SJCRH30 (cell line): Measurements from ENCODE around the gene PLCD1. TPM values are rescaled to one million over a fixed set of nuclear protein-coding genes. Genes with fewer than 3 reads are reported as not detected.

Experiments used
- DNase-seq, 2 experiments: peaks; one replicate each; pipeline ENCODE4 v3.0.0-alpha.2; 2015 to 2020
- H3K27ac ChIP-seq: fragments of 250-450 bp; sonication (Bioruptor Pico); 2 replicates; pipeline ENCODE4 v1.5.1; 2020; ENCODE audit warnings: mild to moderate bottlenecking, moderate library complexity
- H3K27me3 ChIP-seq: fragments of 250-450 bp; sonication (Bioruptor Pico); 2 replicates; pipeline ENCODE4 v1.5.1; 2020; ENCODE audit warnings: mild to moderate bottlenecking, moderate library complexity
- H3K36me3 ChIP-seq: fragments of 250-450 bp; sonication (Bioruptor Pico); 2 replicates; pipeline ENCODE4 v1.5.1; 2020; ENCODE audit warnings: mild to moderate bottlenecking, moderate library complexity
- H3K4me1 ChIP-seq: fragments of 250-450 bp; sonication (Bioruptor Pico); 2 replicates; pipeline ENCODE4 v1.5.1; 2020; ENCODE audit warnings: mild to moderate bottlenecking, moderate library complexity
- H3K4me3 ChIP-seq: fragments of 250-450 bp; sonication (Bioruptor Pico); 2 replicates; pipeline ENCODE4 v1.5.1; 2020; ENCODE audit warnings: mild to moderate bottlenecking, moderate library complexity
- H3K9me3 ChIP-seq: fragments of 250-450 bp; sonication (Bioruptor Pico); replicated peaks from 2 replicates; pipeline ENCODE4 v1.5.1; 2020; ENCODE audit warnings: mild to moderate bottlenecking, moderate library complexity
- total RNA-seq: library from RNA; depleted of rRNA; stranded (reverse); fragments of >200 nt; shearing (Covaris generic); gene quantifications from 2 replicates; pipeline ENCODE4 v1.2.3, GENCODE V29; 2014

Gene PLCD1
- total RNA-seq, 1 experiment from 2014 or later, result 1.3 TPM

GRCh38 chr3:38015984-38016383 is 13.5 kb downstream of the PLCD1 start:
- no peaks in the 10 kb centered on the region for H3K36me3 ChIP-seq

GRCh38 chr3:38015485-38015884 is 14.0 kb downstream of the PLCD1 start:
- no peak overlapping the region for H3K27ac ChIP-seq
- H3K9me3 ChIP-seq, result no peaks in the 10 kb centered on the region
- H3K4me3 ChIP-seq, result no peak overlapping the region
- no peaks in the 10 kb centered on the region for H3K36me3 ChIP-seq
- no peaks in the 10 kb centered on the region for H3K4me1 ChIP-seq
- no peaks in the 10 kb centered on the region for H3K27me3 ChIP-seq
- DNase-seq, result no peak

More at GRCh38 chr3:38015984-38016383, 13.5 kb downstream of the PLCD1 start:
- no peak for DNase-seq
- no peaks in the 10 kb centered on the region for H3K27me3 ChIP-seq
- no peaks in the 10 kb centered on the region for H3K4me1 ChIP-seq
- no peaks in the 10 kb centered on the region for H3K9me3 ChIP-seq
- no peak overlapping the region for H3K27ac ChIP-seq
- no peak overlapping the region for H3K4me3 ChIP-seq

GRCh38 chr3:38011111-38011510 is 18.3 kb downstream of the PLCD1 start:
- no peak overlapping the region for H3K4me3 ChIP-seq
- no peaks in the 10 kb centered on the region for H3K9me3 ChIP-seq
- H3K27me3 ChIP-seq, result no peaks in the 10 kb centered on the region
- H3K4me1 ChIP-seq, result no peaks in the 10 kb centered on the region
- H3K27ac ChIP-seq, result no peak overlapping the region
- H3K36me3 ChIP-seq, result no peaks in the 10 kb centered on the region
- no peak for DNase-seq

- no peak overlapping the region for H3K27ac ChIP-seq
- H3K9me3 ChIP-seq, result no peaks in the 10 kb centered on the region
- H3K27me3 ChIP-seq, result no peaks in the 10 kb centered on the region
- no peak overlapping the region for H3K4me3 ChIP-seq
- DNase-seq, result no peak
- H3K4me1 ChIP-seq, result no peaks in the 10 kb centered on the region
- H3K36me3 ChIP-seq, result no peaks in the 10 kb centered on the region
Observed at GRCh38 chr3:38009807-38010591, 19.4 kb downstream of the PLCD1 start.

- no peak for DNase-seq
- Histone ChIP-seq H3K4me1 (peaks cover 3% of the 10 kb centered on the region; the same call in 1 of the 2 replicates), H3K27me3 (no peaks in the 10 kb centered on the region), H3K4me3 (no peak overlapping the region), H3K27ac (no peak overlapping the region), H3K9me3 (no peaks in the 10 kb centered on the region), H3K36me3 (no peaks in the 10 kb centered on the region)
Observed at GRCh38 chr3:38008971-38009580, 20.4 kb downstream of the PLCD1 start.

GRCh38 chr3:38008191-38008701 is 21.2 kb downstream of the PLCD1 start:
- H3K9me3 ChIP-seq, result no peaks in the 10 kb centered on the region
- peaks cover 3% of the 10 kb centered on the region; the same call in 1 of the 2 replicates for H3K4me1 ChIP-seq
- no peak overlapping the region for H3K4me3 ChIP-seq
- DNase-seq, result no peak
- H3K36me3 ChIP-seq, result no peaks in the 10 kb centered on the region
- no peaks in the 10 kb centered on the region for H3K27me3 ChIP-seq
- no peak overlapping the region for H3K27ac ChIP-seq

GRCh38 chr3:38007754-38008090 is 21.7 kb downstream of the PLCD1 start:
- H3K4me1 ChIP-seq, result peaks cover 3% of the 10 kb centered on the region; the same call in 1 of the 2 replicates
- H3K36me3 ChIP-seq, result no peaks in the 10 kb centered on the region

GRCh38 chr3:38006445-38006995 is 22.9 kb downstream of the PLCD1 start:
- Histone ChIP-seq H3K4me3 (no peak overlapping the region), H3K9me3 (no peaks in the 10 kb centered on the region), H3K27me3 (no peaks in the 10 kb centered on the region), H3K36me3 (no peaks in the 10 kb centered on the region), H3K4me1 (peaks cover 3% of the 10 kb centered on the region; the same call in 1 of the 2 replicates), H3K27ac (no peak overlapping the region)
- DNase-seq, result no peak

More at GRCh38 chr3:38007754-38008090, 21.7 kb downstream of the PLCD1 start:
- Histone ChIP-seq H3K27me3 (no peaks in the 10 kb centered on the region), H3K27ac (no peak overlapping the region), H3K9me3 (no peaks in the 10 kb centered on the region), H3K4me3 (no peak overlapping the region)
- no peak for DNase-seq

GRCh38 chr3:38006031-38006430 is 23.4 kb downstream of the PLCD1 start:
- no peak overlapping the region for H3K27ac ChIP-seq
- no peaks in the 10 kb centered on the region for H3K27me3 ChIP-seq
- H3K4me1 ChIP-seq, result peaks cover 3% of the 10 kb centered on the region; the same call in 1 of the 2 replicates
- no peaks in the 10 kb centered on the region for H3K36me3 ChIP-seq
- no peak for DNase-seq
- no peak overlapping the region for H3K4me3 ChIP-seq
- no peaks in the 10 kb centered on the region for H3K9me3 ChIP-seq

GRCh38 chr3:38005076-38006020 is 24.1 kb downstream of the PLCD1 start:
- Histone ChIP-seq H3K9me3 (no peaks in the 10 kb centered on the region), H3K4me1 (peaks cover 3% of the 10 kb centered on the region; the same call in 1 of the 2 replicates), H3K27me3 (no peaks in the 10 kb centered on the region), H3K36me3 (no peaks in the 10 kb centered on the region), H3K27ac (no peak overlapping the region), H3K4me3 (no peak overlapping the region)
- DNase-seq, result peak; percentile 27 to 46

GRCh38 chr3:38004415-38005075 is 24.9 kb downstream of the PLCD1 start:
- H3K36me3 ChIP-seq, result no peaks in the 10 kb centered on the region
- peak; percentile 63 to 78 for DNase-seq
- H3K27me3 ChIP-seq, result no peaks in the 10 kb centered on the region

GRCh38 chr3:38003817-38004414 is 25.5 kb downstream of the PLCD1 start:
- DNase-seq, result peak in 1 of 2 experiments; percentile 9
- H3K36me3 ChIP-seq, result no peaks in the 10 kb centered on the region
- no peak overlapping the region for H3K4me3 ChIP-seq
- H3K4me1 ChIP-seq, result peaks cover 3% of the 10 kb centered on the region; the same call in 1 of the 2 replicates
- no peaks in the 10 kb centered on the region for H3K27me3 ChIP-seq
- H3K27ac ChIP-seq, result no peak overlapping the region
- H3K9me3 ChIP-seq, result no peaks in the 10 kb centered on the region

More at GRCh38 chr3:38004415-38005075, 24.9 kb downstream of the PLCD1 start:
- Histone ChIP-seq H3K27ac (no peak overlapping the region), H3K9me3 (no peaks in the 10 kb centered on the region), H3K4me1 (peaks cover 3% of the 10 kb centered on the region; the same call in 1 of the 2 replicates), H3K4me3 (no peak overlapping the region)

- peak; percentile 31 to 65 for DNase-seq
- H3K36me3 ChIP-seq, result no peaks in the 10 kb centered on the region
- peaks cover 3% of the 10 kb centered on the region; the same call in 1 of the 2 replicates for H3K4me1 ChIP-seq
- H3K27ac ChIP-seq, result no peak overlapping the region
- no peak overlapping the region for H3K4me3 ChIP-seq
- no peaks in the 10 kb centered on the region for H3K27me3 ChIP-seq
- no peaks in the 10 kb centered on the region for H3K9me3 ChIP-seq
Observed at GRCh38 chr3:38003371-38003816, 26.0 kb downstream of the PLCD1 start.
